ENCODE measurements around the gene FRY.

Gene FRY

GRCh38 chr13:32087955-32088747, 56.6 kb downstream of the FRY start:
- Histone ChIP-seq H3K27me3 (ENCODE audit: insufficient read depth, low read length, poor library complexity, severe bottlenecking) (no peaks in the 10 kb centered on the region), H4K20me1 (ENCODE audit: insufficient read depth, low read length, poor library complexity, severe bottlenecking) (no peaks in the 10 kb centered on the region), H2AFZ (ENCODE audit: low read length) (no peak overlapping the region), H3K4me1 (ENCODE audit: insufficient read depth, low read length, poor library complexity, severe bottlenecking) (no peaks in the 10 kb centered on the region), H3K9me2 (replicated peaks; ENCODE audit: low read depth, low read length) (no peaks in the 10 kb centered on the region), H3K9ac (ENCODE audit: low read depth, low read length, poor library complexity, severe bottlenecking) (no peak overlapping the region), H3K36me3 (ENCODE audit: insufficient read depth, low read length) (no peaks in the 10 kb centered on the region), H3F3A (ENCODE audit: low read depth) (no peaks in the 10 kb centered on the region), H3K79me2 (ENCODE audit: insufficient read depth, low read length) (no peaks in the 10 kb centered on the region), H3K4me2 (ENCODE audit: low read depth, low read length, poor library complexity, severe bottlenecking) (no peak overlapping the region), H3K9me3 (ENCODE audit: insufficient read depth, low read depth, low read length) (no peaks in the 10 kb centered on the region), H3K4me3 (ENCODE audit: low read length, poor library complexity, severe bottlenecking) (no peak overlapping the region)
- TF ChIP-seq EZH2phosphoT487 (IDR thresholded peaks at IDR 0.05; ENCODE audit: borderline replicate concordance): no peak
- TF ChIP-seq CTCF (conservative IDR thresholded peaks at IDR 0.05; ENCODE audit: low read length): no peak

- Histone ChIP-seq H3K4me1 (ENCODE audit: insufficient read depth, low read length, poor library complexity, severe bottlenecking) (no peaks in the 10 kb centered on the region), H2AFZ (ENCODE audit: low read length) (no peak overlapping the region), H3K9me2 (replicated peaks; ENCODE audit: low read depth, low read length) (no peaks in the 10 kb centered on the region), H3K4me3 (ENCODE audit: low read length, poor library complexity, severe bottlenecking) (no peak overlapping the region), H3K9ac (ENCODE audit: low read depth, low read length, poor library complexity, severe bottlenecking) (no peak overlapping the region), H3K4me2 (ENCODE audit: low read depth, low read length, poor library complexity, severe bottlenecking) (no peak overlapping the region), H3K27me3 (ENCODE audit: insufficient read depth, low read length, poor library complexity, severe bottlenecking) (no peaks in the 10 kb centered on the region), H3F3A (ENCODE audit: low read depth) (no peaks in the 10 kb centered on the region), H4K20me1 (ENCODE audit: insufficient read depth, low read length, poor library complexity, severe bottlenecking) (no peaks in the 10 kb centered on the region), H3K79me2 (ENCODE audit: insufficient read depth, low read length) (no peaks in the 10 kb centered on the region), H3K36me3 (ENCODE audit: insufficient read depth, low read length) (no peaks in the 10 kb centered on the region), H3K9me3 (ENCODE audit: insufficient read depth, low read depth, low read length) (no peaks in the 10 kb centered on the region)
- no peak for TF ChIP-seq CTCF (conservative IDR thresholded peaks at IDR 0.05; ENCODE audit: low read length)
- TF ChIP-seq EZH2phosphoT487 (IDR thresholded peaks at IDR 0.05; ENCODE audit: borderline replicate concordance): no peak
Measured at GRCh38 chr13:32092496-32092895, 60.9 kb downstream of the FRY start.

- no peaks in the 10 kb centered on the region for H3K9me3 ChIP-seq (ENCODE audit: insufficient read depth, low read depth, low read length)
- no peak overlapping the region for H3K4me3 ChIP-seq (ENCODE audit: low read length, poor library complexity, severe bottlenecking)
- H3K4me2 ChIP-seq (ENCODE audit: low read depth, low read length, poor library complexity, severe bottlenecking): no peak overlapping the region
- H3K4me1 ChIP-seq (ENCODE audit: insufficient read depth, low read length, poor library complexity, severe bottlenecking): no peaks in the 10 kb centered on the region
- no peaks in the 10 kb centered on the region for H3K27me3 ChIP-seq (ENCODE audit: insufficient read depth, low read length, poor library complexity, severe bottlenecking)
- H3K9me2 ChIP-seq (replicated peaks; ENCODE audit: low read depth, low read length): no peaks in the 10 kb centered on the region
- no peak for TF ChIP-seq CTCF (conservative IDR thresholded peaks at IDR 0.05; ENCODE audit: low read length)
- TF ChIP-seq EZH2phosphoT487 (IDR thresholded peaks at IDR 0.05; ENCODE audit: borderline replicate concordance): no peak
- no peak overlapping the region for H3K9ac ChIP-seq (ENCODE audit: low read depth, low read length, poor library complexity, severe bottlenecking)
- no peaks in the 10 kb centered on the region for H3F3A ChIP-seq (ENCODE audit: low read depth)
- H4K20me1 ChIP-seq (ENCODE audit: insufficient read depth, low read length, poor library complexity, severe bottlenecking): no peaks in the 10 kb centered on the region
- no peaks in the 10 kb centered on the region for H3K79me2 ChIP-seq (ENCODE audit: insufficient read depth, low read length)
- no peaks in the 10 kb centered on the region for H3K36me3 ChIP-seq (ENCODE audit: insufficient read depth, low read length)
- no peak overlapping the region for H2AFZ ChIP-seq (ENCODE audit: low read length)
Measured at GRCh38 chr13:32093006-32093405, 61.4 kb downstream of the FRY start.
